Astrocyte of the cerebellum (primary cell): ENCODE data around the gene MSI2.

Source experiments
- DNase-seq: peaks from one replicate; pipeline ENCODE4 v3.0.0-alpha.2; 2011; ENCODE audit warnings: low read depth
- H3K4me3 ChIP-seq: 2 replicates; pipeline ENCODE4 v1.5.1; 2011; ENCODE audit warnings: mild to moderate bottlenecking, low read depth, low read length, moderate library complexity
- in situ Hi-C: cut with HindIII; loops from 2 replicates; pipeline ENCODE4 v1.10.0; 2017; ENCODE audit warnings: low sequenced_read_pairs
- TF ChIP-seq, protein P1 (sequence below): IDR thresholded peaks from 2 replicates; pipeline ENCODE4 v1.5.1; 2012; ENCODE audit warnings: low read length, low read depth, moderate library complexity, mild to moderate bottlenecking; ENCODE audit errors: missing control alignments

The MSI2 gene

DNA sequence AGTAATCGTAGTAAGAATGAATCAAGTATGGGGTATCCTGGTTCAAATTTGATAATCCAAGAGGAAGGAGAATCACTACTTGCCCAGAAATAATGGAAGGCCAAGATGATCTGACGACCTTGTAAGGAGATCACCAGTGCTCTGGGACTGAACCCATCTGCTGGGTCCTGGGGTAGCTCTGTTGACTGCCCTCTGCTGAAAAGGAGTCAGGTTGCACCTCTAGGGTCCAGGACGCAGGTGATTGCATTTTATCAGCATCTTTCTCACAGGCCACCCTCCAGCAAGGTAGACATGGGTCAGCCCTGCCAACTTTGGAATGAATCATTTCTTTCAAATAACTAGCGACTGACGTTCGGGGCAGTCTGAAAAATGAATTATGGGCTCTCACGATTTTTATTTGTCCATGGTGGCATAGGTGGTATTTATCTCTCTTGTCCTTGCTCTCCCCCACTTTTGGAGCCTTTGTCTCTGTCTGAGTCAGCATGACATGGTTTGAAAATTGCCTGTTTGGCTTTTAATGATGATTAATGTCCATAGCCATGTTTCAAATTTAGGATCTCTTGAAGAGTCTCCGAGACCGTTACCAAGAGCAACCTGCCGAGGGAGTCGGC, 163.7 kb downstream of the MSI2 start:
- no peak for DNase-seq
- in situ Hi-C loops = no loop called here
- TF ChIP-seq, protein P1, sequence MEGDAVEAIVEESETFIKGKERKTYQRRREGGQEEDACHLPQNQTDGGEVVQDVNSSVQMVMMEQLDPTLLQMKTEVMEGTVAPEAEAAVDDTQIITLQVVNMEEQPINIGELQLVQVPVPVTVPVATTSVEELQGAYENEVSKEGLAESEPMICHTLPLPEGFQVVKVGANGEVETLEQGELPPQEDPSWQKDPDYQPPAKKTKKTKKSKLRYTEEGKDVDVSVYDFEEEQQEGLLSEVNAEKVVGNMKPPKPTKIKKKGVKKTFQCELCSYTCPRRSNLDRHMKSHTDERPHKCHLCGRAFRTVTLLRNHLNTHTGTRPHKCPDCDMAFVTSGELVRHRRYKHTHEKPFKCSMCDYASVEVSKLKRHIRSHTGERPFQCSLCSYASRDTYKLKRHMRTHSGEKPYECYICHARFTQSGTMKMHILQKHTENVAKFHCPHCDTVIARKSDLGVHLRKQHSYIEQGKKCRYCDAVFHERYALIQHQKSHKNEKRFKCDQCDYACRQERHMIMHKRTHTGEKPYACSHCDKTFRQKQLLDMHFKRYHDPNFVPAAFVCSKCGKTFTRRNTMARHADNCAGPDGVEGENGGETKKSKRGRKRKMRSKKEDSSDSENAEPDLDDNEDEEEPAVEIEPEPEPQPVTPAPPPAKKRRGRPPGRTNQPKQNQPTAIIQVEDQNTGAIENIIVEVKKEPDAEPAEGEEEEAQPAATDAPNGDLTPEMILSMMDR = no peak
- H3K4me3 ChIP-seq = no peak overlapping the region

DNA sequence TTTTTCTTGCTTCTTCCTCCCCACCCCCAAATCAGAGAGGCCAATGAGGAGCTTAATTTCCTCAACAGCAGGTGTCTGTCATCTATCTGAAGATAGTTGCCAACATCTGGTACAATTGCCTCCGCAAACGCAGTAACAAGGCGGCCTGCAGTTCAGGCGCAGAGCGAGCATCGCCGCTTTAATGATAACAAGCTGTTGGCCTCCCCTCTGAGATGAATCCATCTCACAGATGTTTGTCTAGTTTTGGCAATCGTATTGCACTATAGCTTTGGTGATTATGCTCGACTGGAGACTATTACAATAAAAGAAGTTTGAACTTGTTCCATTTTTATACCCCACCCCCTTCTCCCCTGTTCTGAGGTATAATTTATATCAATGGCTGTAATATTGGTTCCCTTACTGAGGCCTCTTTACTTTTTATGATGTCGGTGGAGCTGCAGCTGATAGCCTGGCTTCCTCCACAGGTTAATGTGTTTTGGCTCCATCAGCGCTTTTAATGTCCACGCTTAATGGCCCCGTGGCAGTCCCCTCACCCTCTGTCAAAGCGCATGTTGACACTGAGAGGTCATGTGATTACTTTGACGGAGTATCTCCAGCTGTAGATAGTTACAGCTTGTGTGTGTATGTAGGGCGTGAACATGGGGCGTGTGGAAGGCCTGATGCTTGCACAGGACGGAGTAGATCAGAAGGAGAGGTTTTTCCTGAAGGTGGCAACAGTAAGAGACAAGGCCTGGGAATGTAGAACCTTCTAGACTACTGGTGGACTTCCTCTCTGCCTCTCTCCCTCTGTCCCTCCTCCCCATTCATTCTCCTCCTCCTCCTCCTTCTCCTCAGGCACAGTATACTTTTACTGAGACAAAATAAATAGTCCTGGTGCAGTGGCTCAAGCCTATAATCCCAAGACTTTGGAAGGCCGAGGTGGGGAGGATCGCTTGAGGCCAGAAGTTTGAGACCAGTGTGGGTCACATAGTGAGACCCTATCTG, 164.7 kb downstream of the MSI2 start:
- H3K4me3 ChIP-seq = no peak overlapping the region
- TF ChIP-seq, protein P1 = no peak
- in situ Hi-C loops = no loop called here
- no peak for DNase-seq

DNA sequence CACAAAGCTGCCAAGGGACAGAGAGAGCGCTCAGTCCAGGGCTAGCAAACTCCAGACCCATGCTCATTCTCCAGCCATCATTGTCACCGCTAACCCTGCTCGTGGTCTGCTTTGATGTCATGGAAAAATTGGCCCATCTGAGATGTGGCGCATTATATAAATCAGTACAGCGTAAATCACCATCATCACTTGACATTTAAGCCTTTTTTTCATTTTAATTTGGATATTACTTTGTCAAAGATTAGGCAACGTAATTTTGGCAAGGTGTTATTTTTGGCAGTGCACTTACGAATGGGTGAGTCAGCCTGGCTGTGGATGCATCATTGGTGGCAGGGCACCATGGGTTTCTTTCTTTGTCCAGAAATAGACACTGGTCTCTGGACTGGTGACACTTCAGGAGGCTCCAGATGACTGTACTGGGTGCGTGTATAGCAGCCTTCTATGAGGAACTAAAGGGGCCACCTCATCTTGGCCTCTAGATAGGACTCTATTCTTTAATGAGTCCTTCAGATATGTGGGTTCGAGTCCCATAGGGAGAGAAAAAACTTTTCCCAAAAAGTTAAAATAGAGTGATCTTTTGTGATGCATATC, 166.3 kb downstream of the MSI2 start:
- DNase-seq = no peak
- no peak overlapping the region for H3K4me3 ChIP-seq
- in situ Hi-C loops = no loop called here
- TF ChIP-seq, protein P1 = no peak

DNA sequence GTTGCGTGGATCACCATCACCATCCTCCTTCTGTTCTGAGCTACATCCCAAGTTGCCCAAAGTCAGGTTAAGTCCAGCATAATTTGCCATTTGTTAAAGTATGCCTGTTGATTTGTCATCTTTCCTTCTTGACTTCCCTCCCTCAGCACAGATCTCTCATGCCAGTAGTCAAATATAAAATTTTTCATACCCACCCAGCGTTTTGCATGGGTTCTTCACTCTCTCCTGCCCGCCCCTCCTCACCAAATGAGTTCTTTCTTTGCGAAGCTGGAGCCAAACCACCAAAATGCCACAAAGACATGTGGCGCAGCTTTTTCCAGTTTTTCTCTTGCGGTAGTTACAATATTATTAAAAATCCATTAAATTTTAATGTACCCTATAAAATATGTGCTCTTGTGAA, 167.2 kb downstream of the MSI2 start:
- no peak for DNase-seq
- TF ChIP-seq, protein P1 = no peak
- no peak overlapping the region for H3K4me3 ChIP-seq
- in situ Hi-C loops = no loop called here

DNA sequence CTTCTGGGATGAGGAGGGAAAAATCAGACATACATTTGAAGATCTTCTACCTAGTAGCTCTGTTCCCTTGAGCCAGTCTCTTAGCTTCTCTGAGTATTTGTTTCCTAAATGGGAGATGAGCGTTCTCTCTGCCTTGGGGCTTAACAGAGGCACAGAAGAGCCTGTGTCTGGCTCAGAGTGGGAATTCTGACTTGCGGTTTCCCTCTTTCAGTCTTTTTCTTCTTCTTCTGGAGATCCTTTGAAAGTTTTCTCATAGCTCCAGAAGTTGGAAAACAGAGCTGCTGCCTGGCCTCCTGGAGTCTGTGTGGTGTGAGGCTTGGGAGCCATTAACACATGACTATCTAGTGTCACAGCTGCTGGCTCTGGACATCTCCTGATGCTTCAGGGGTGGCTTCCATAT, 167.9 kb downstream of the MSI2 start:
- in situ Hi-C loops = no loop called here
- H3K4me3 ChIP-seq = no peak overlapping the region
- no peak for DNase-seq
- TF ChIP-seq, protein P1 = no peak

DNA sequence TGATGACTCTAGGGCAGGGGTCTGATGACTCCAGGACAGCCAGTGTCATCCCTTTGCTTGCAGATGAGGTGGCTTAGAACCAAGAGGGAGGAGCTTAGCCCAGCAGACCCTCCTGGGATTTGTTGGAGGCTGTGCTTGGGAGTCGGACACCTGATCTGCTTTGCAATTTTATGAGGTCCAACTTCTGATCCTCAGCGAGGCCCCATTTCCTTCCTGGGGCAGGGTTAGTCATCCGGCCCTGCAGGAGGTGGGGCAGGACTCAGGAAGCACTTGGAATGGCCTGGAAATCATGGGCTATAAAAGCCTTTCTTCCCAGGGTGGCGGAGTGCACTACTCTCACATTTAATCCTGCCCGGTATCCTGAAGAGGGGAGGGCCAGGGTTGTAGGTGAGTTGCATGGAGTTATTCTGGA, 168.5 kb downstream of the MSI2 start:
- TF ChIP-seq, protein P1 = no peak
- H3K4me3 ChIP-seq = no peak overlapping the region
- no peak for DNase-seq
- in situ Hi-C loops = no loop called here
